NOMO-1 treated with dmso at 0.1 percent for 144 hours (cell line): ENCODE data around the gene NAPA.

Experiments
- DNase-seq: peaks from one replicate; lab custom pipeline; 2025; ENCODE audit not compliant: unreplicated experiment; lab: John Stamatoyannopoulos, UW

Gene NAPA

GRCh38 chr19:47514869-47515588 lies at the start of gene NAPA:
Gene NAPA (minus strand): TSS chr19:47515063. CDS start chr19:47514940, 123 bp downstream.
- DNase-seq, result peak; percentile 99

- no peak for DNase-seq
Measured at GRCh38 chr19:47564081-47564480, 49.2 kb upstream of the NAPA start.

GRCh38 chr19:47561440-47562057 lies 46.7 kb upstream of the NAPA start:
- no peak for DNase-seq

- DNase-seq, result no peak
Measured at GRCh38 chr19:47560999-47561398, 46.1 kb upstream of the NAPA start.

- no peak for DNase-seq
Measured at GRCh38 chr19:47550129-47550528, 35.3 kb upstream of the NAPA start.

GRCh38 chr19:47549261-47549862 lies 34.5 kb upstream of the NAPA start:
- DNase-seq, result no peak

GRCh38 chr19:47547199-47547598 lies 32.3 kb upstream of the NAPA start:
- no peak for DNase-seq

- DNase-seq, result no peak
Measured at GRCh38 chr19:47545061-47545948, 30.4 kb upstream of the NAPA start.

GRCh38 chr19:47544476-47544875 lies 29.6 kb upstream of the NAPA start:
- no peak for DNase-seq

GRCh38 chr19:47544075-47544474 lies 29.2 kb upstream of the NAPA start:
- DNase-seq, result no peak

- no peak for DNase-seq
Measured at GRCh38 chr19:47542030-47542475, 27.2 kb upstream of the NAPA start.

GRCh38 chr19:47541518-47541917 lies 26.7 kb upstream of the NAPA start:
- DNase-seq, result no peak

- DNase-seq, result no peak
Measured at GRCh38 chr19:47540748-47541147, 25.9 kb upstream of the NAPA start.

- DNase-seq, result no peak
Measured at GRCh38 chr19:47539747-47540311, 25.0 kb upstream of the NAPA start.

GRCh38 chr19:47538812-47539211 lies 23.9 kb upstream of the NAPA start:
- DNase-seq, result no peak

GRCh38 chr19:47537493-47537892 lies 22.6 kb upstream of the NAPA start:
- no peak for DNase-seq

- no peak for DNase-seq
Measured at GRCh38 chr19:47534628-47535027, 19.8 kb upstream of the NAPA start.

- DNase-seq, result no peak
Measured at GRCh38 chr19:47531640-47532387, 17.0 kb upstream of the NAPA start.

GRCh38 chr19:47529018-47529742 lies 14.3 kb upstream of the NAPA start:
- DNase-seq, result no peak

- DNase-seq, result no peak
Measured at GRCh38 chr19:47526798-47527197, 11.9 kb upstream of the NAPA start.
